H1 (cell line): ENCODE data around the gene PRKCI. TPM values are rescaled to one million over a fixed set of nuclear protein-coding genes. Genes with fewer than 3 reads are reported as not detected.
A peak's percentile ranks its signal among the peaks of the same experiment; 100 is the strongest.

Experiments
- ASH2L ChIP-seq: fragments of 200-600, 300-600 bp; sonication (generic); IDR thresholded peaks from one replicate; pipeline ENCODE4 v1.7.1; 2017; ENCODE audit warnings: low read length
- CBX5 ChIP-seq: fragments of 300-800, 300-1000 bp; sonication (generic); IDR thresholded peaks from 2 replicates; pipeline ENCODE4 v1.7.1; 2016; ENCODE audit warnings: antibody characterized with exemption, low read length, low read depth
- CREB1 ChIP-seq: IDR thresholded peaks from 2 replicates; pipeline ENCODE4 v1.6.1; 2012; ENCODE audit warnings: inconsistent platforms
- GABPA ChIP-seq: IDR thresholded peaks from 2 replicates; pipeline ENCODE4 v1.6.1; 2011; ENCODE audit warnings: mild to moderate bottlenecking, low read length, moderate library complexity, borderline replicate concordance; ENCODE audit not compliant: insufficient read depth
- KDM1A ChIP-seq: fragments of 200-600, 300-600 bp; sonication (generic); IDR thresholded peaks from 2 replicates; pipeline ENCODE4 v1.7.1; 2016; ENCODE audit warnings: mild to moderate bottlenecking, low read length, borderline replicate concordance
- NANOG ChIP-seq: IDR thresholded peaks from 2 replicates; pipeline ENCODE4 v1.6.1; 2011; ENCODE audit warnings: low read length, low read depth, mild to moderate bottlenecking, inconsistent platforms; ENCODE audit not compliant: insufficient read depth, poor library complexity, severe bottlenecking
- RBBP5 ChIP-seq: IDR thresholded peaks from 2 replicates; pipeline ENCODE4 v1.7.1; 2012; ENCODE audit warnings: low read depth, mild to moderate bottlenecking, inconsistent platforms, low read length, moderate library complexity, borderline replicate concordance
- polyA plus RNA-seq, 7 experiments: library from polyadenylated mRNA; depleted of rRNA in 3 of 7; stranded (reverse) in 5 of 7; unstranded in 2 of 7; fragments of >200 nt in 5 of 7; fragments of 200-250 nt in 2 of 7; gene quantifications; 1 replicate in 5 of 7; 2 replicates in 1 of 7; 4 replicates in 1 of 7; pipeline versions ENCODE4 v1.2.1 to v1.2.3, GENCODE V29; 2011 to 2013; ENCODE audit warnings: missing spikeins in 2 of 7, mixed read lengths in 2 of 7
- total RNA-seq: library from RNA; stranded (reverse); fragmentation: NEBNext Ultra II Directional; extraction: Animal tissue kit (Norgen Biotek cat#: 25700); gene quantifications from 2 replicates; pipeline ENCODE4 v1.2.1, GENCODE V29; 2021
- TF ChIP-seq, protein P1 (sequence below): fragments of 300-600 bp; sonication (generic); IDR thresholded peaks from 2 replicates; pipeline ENCODE4 v1.7.1; 2012; ENCODE audit warnings: low read length, moderate library complexity, mild to moderate bottlenecking, inconsistent platforms; ENCODE audit not compliant: insufficient replicate concordance
- TF ChIP-seq, protein P2 (sequence below): IDR thresholded peaks from 2 replicates; pipeline ENCODE4 v1.6.1; 2012; ENCODE audit warnings: inconsistent platforms

PRKCI gene
- total and polyA plus RNA-seq, 2 of the 8 experiments (the other 6 are each of a cell fraction or from before 2014, with no cell fraction given): 24.3 to 100.0 TPM

DNA sequence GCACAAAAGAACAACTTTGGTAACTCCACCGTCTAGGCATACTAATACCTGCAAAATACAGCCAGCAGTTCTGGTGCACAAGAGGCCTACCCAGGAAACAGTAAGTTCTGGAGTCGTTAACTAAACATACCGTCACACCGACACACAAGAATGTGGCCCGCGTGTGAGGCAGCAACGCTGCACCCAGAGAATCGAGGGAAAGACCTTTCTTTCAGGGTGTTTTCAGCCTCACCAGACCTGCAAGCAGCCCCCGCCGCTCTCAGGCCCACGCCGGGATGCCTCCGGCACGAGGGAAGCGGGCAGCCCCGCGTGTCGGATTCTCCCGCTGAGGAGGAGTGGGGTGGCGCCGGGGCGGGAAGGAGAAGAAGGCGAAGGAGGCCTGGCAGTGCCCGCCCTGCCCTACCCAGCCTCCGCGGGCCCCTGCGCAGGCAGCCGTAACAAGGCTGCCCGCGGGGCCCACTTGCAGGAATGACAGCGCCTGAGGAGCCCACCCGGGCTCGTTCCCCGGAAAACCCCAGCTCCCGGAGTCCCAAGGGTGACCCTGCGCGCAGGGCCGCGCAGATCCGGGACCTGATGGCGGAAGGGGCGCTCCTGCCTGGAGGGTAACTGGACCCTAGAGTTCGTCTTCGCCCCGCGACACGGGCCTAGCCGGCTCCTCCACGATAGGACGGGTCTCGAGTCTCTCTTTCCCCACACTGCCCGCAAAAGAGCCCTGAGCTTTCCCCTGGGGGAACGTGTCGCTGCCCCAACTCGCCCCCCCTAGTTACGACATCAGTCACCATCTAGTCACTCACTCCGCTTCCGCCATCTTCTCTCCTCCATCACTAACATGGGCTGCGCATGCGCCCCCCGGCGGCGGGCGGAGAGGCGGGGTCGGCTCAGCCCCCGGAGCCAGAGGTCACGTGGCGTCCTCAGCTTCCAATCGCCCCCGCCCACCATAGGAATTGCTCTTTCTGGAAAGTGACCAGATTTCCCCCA, 41.0 kb upstream of the PRKCI start, which contains the start of gene PHC3 (continued):
- TF ChIP-seq, protein P1, sequence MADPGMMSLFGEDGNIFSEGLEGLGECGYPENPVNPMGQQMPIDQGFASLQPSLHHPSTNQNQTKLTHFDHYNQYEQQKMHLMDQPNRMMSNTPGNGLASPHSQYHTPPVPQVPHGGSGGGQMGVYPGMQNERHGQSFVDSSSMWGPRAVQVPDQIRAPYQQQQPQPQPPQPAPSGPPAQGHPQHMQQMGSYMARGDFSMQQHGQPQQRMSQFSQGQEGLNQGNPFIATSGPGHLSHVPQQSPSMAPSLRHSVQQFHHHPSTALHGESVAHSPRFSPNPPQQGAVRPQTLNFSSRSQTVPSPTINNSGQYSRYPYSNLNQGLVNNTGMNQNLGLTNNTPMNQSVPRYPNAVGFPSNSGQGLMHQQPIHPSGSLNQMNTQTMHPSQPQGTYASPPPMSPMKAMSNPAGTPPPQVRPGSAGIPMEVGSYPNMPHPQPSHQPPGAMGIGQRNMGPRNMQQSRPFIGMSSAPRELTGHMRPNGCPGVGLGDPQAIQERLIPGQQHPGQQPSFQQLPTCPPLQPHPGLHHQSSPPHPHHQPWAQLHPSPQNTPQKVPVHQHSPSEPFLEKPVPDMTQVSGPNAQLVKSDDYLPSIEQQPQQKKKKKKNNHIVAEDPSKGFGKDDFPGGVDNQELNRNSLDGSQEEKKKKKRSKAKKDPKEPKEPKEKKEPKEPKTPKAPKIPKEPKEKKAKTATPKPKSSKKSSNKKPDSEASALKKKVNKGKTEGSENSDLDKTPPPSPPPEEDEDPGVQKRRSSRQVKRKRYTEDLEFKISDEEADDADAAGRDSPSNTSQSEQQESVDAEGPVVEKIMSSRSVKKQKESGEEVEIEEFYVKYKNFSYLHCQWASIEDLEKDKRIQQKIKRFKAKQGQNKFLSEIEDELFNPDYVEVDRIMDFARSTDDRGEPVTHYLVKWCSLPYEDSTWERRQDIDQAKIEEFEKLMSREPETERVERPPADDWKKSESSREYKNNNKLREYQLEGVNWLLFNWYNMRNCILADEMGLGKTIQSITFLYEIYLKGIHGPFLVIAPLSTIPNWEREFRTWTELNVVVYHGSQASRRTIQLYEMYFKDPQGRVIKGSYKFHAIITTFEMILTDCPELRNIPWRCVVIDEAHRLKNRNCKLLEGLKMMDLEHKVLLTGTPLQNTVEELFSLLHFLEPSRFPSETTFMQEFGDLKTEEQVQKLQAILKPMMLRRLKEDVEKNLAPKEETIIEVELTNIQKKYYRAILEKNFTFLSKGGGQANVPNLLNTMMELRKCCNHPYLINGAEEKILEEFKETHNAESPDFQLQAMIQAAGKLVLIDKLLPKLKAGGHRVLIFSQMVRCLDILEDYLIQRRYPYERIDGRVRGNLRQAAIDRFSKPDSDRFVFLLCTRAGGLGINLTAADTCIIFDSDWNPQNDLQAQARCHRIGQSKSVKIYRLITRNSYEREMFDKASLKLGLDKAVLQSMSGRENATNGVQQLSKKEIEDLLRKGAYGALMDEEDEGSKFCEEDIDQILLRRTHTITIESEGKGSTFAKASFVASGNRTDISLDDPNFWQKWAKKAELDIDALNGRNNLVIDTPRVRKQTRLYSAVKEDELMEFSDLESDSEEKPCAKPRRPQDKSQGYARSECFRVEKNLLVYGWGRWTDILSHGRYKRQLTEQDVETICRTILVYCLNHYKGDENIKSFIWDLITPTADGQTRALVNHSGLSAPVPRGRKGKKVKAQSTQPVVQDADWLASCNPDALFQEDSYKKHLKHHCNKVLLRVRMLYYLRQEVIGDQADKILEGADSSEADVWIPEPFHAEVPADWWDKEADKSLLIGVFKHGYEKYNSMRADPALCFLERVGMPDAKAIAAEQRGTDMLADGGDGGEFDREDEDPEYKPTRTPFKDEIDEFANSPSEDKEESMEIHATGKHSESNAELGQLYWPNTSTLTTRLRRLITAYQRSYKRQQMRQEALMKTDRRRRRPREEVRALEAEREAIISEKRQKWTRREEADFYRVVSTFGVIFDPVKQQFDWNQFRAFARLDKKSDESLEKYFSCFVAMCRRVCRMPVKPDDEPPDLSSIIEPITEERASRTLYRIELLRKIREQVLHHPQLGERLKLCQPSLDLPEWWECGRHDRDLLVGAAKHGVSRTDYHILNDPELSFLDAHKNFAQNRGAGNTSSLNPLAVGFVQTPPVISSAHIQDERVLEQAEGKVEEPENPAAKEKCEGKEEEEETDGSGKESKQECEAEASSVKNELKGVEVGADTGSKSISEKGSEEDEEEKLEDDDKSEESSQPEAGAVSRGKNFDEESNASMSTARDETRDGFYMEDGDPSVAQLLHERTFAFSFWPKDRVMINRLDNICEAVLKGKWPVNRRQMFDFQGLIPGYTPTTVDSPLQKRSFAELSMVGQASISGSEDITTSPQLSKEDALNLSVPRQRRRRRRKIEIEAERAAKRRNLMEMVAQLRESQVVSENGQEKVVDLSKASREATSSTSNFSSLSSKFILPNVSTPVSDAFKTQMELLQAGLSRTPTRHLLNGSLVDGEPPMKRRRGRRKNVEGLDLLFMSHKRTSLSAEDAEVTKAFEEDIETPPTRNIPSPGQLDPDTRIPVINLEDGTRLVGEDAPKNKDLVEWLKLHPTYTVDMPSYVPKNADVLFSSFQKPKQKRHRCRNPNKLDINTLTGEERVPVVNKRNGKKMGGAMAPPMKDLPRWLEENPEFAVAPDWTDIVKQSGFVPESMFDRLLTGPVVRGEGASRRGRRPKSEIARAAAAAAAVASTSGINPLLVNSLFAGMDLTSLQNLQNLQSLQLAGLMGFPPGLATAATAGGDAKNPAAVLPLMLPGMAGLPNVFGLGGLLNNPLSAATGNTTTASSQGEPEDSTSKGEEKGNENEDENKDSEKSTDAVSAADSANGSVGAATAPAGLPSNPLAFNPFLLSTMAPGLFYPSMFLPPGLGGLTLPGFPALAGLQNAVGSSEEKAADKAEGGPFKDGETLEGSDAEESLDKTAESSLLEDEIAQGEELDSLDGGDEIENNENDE: no peak
- TF ChIP-seq CBX5 (no peak), KDM1A (no peak), GABPA (no peak), ASH2L (peak; percentile 74), NANOG (no peak), RBBP5 (peak; percentile 95; the same call in 1 of the 2 replicates), CREB1 (0 out of 2 replicates have a peak, but pooled peaks have one; percentile 45)
- TF ChIP-seq, protein P2, sequence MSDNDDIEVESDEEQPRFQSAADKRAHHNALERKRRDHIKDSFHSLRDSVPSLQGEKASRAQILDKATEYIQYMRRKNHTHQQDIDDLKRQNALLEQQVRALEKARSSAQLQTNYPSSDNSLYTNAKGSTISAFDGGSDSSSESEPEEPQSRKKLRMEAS: peak; percentile 64
